Measurements from ENCODE around the gene MRPS10.
A peak's percentile ranks its signal among the peaks of the same experiment; 100 is the strongest.

MRPS10 gene

DNA sequence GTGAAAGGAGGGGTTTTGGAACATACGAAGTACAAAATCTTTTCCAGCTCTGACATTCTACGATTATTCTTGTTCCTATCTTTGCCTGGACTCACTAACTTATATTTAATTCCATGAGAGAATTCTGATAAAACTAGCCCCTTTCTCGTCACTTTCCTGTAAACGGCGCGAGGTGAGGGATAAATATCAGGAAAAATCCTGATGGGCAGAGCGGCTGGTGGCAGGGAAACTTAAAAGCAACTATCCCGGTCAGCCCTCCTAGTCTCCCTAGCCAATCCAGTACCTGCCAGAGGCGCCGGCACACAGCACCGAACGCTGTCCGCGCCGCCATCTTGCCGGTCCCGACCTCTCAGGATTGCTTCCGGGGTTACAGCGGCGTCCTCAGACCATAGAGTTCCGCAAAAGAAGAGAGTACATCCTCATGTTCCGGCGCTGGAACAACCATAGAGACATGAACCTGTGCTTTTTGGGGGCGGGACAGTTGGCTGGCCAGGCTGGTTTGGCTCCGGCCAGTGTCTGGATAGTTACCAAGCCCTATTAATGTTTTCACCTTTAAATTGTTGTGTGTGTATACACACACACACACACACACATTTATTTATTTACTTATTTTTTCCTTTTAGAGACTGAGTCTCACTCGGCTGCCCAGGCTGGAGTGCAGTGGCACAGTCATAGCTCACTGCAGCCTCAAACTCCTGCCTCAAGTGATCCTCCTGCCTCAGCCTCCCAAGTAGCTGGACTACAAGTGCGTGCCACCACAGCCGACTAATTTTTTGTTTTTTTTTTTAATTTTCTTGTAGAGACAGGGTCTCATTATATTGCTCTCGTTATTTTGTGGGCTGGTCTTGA is at the start of gene MRPS10:
MRPS10 (minus strand) TSS at position 343 of the 849 bp plus-strand sequence; CDS start at position 331, 12 bp downstream.
- H3K27ac Mint-ChIP-seq, result peak within 1 kb of the TSS; percentile 97 to 99
- DNase-seq (peak; percentile 85 to 92), ATAC-seq (peak; percentile 100)
- H3K27me3 Mint-ChIP-seq, result no peaks in the 10 kb centered on the region
- peak within 1 kb of the TSS; percentile 88 to 99 for H3K4me3 Mint-ChIP-seq
- H3K4me1 Mint-ChIP-seq, result peaks cover 33% of the 10 kb centered on the region
- no peaks in the 10 kb centered on the region for H3K9me3 Mint-ChIP-seq

DNA sequence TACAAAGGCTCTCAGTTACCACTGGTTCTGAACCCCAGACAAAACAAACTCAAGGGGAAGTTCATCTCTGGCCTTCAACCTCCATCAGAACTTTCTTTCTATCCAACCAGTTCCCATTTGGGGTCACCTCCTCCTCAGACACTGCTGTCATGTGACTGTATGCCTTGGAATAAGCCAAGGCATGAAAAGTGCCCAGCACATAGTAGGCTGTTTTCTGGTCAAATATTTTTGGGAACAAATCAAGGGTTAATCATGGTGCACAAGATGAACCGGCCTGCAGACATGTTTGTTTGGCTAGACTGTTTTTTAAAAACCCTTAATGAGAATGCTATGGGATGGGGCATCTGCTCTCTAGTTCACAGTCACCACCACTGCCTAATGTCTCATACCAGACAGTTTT is 48.9 kb upstream of the MRPS10 start:
- Mint-ChIP-seq H3K4me1 (peaks cover 42% of the 10 kb centered on the region), H3K4me3 (no peak overlapping the region), H3K27ac (no peak overlapping the region), H3K9me3 (no peaks in the 10 kb centered on the region), H3K27me3 (no peaks in the 10 kb centered on the region)
- no peak for DNase-seq
- no peak for ATAC-seq

DNA sequence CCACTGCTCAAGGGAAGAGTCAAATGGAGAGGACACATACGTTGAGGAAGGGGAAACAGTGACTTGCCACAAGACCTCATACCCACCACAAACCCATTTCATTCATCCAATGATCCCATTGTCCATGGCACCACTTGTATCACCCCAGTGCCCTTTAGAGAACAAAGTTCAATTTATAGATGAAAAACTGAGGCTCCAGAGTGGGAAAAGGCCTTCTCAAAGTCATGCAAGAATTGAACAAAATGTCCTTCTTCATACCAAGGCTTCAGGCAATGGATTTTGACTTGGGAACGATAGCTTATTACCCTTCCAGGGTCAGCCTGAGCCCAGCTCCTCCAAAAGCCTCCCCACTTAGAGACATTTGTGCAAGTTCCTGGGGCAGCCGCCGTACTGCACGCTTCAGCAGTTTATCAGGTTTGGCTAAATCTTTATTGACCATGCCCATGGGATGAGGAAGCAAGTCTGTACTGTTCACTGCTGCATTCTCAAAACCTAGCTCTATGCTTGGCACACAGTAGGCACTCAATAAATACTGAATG is 47.3 kb upstream of the MRPS10 start:
- H3K4me3 Mint-ChIP-seq, result no peak overlapping the region
- H3K9me3 Mint-ChIP-seq, result no peaks in the 10 kb centered on the region
- H3K27me3 Mint-ChIP-seq, result no peaks in the 10 kb centered on the region
- H3K27ac Mint-ChIP-seq, result no peak overlapping the region
- DNase-seq (no peak), ATAC-seq (no peak)
- peaks cover 46% of the 10 kb centered on the region for H3K4me1 Mint-ChIP-seq

GRCh38 chr6:42264162-42264851 is 46.6 kb upstream of the MRPS10 start:
- DNase-seq, result no peak
- no peaks in the 10 kb centered on the region for H3K27me3 Mint-ChIP-seq
- no peak for ATAC-seq
- no peak overlapping the region for H3K27ac Mint-ChIP-seq
- H3K4me3 Mint-ChIP-seq, result no peak overlapping the region
- H3K9me3 Mint-ChIP-seq, result no peaks in the 10 kb centered on the region
- peaks cover 40% of the 10 kb centered on the region for H3K4me1 Mint-ChIP-seq

DNA sequence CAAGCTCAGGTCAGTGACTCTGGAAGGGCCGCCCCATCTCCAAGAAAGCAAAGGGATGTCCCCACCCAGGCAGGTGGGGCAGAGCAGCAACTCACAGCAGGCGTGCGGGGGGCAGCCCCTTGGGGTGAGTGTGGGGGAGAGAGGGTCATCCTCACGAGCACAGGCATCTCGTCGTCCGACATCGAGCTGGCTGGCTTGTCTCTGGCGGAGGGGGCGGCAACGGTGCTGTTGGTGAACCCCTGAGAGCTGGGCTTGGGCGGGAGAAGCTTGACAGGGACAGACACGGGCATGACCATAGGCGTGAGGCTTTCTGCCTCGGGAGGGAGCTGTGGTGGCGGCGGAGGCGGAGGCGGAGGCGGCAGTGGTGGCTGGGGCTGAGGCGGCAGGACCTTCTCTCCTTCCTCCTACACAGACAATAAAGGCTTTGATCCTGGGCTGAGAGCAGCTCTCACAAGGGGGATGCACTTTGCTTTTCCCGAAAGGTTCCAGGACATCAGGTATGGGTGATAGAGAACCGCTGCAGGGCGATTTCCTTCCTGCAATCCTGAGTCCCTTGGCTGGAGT is 45.6 kb upstream of the MRPS10 start:
- ATAC-seq (no peak), DNase-seq (no peak)
- no peaks in the 10 kb centered on the region for H3K27me3 Mint-ChIP-seq
- peaks cover 32% of the 10 kb centered on the region for H3K4me1 Mint-ChIP-seq
- no peak overlapping the region for H3K27ac Mint-ChIP-seq
- H3K9me3 Mint-ChIP-seq, result no peaks in the 10 kb centered on the region
- H3K4me3 Mint-ChIP-seq, result no peak overlapping the region

GRCh38 chr6:42260972-42261371 is 43.3 kb upstream of the MRPS10 start:
- Mint-ChIP-seq H3K27ac (peak overlapping the region in 1 of 2 donors; percentile 54), H3K27me3 (no peaks in the 10 kb centered on the region), H3K4me3 (no peak overlapping the region), H3K4me1 (peaks cover 26% of the 10 kb centered on the region), H3K9me3 (no peaks in the 10 kb centered on the region)
- peak; percentile 82 for ATAC-seq
- peak; percentile 36 to 47 for DNase-seq

GRCh38 chr6:42260396-42260888 is 42.8 kb upstream of the MRPS10 start:
- peaks cover 26% of the 10 kb centered on the region for H3K4me1 Mint-ChIP-seq
- no peaks in the 10 kb centered on the region for H3K27me3 Mint-ChIP-seq
- H3K9me3 Mint-ChIP-seq, result no peaks in the 10 kb centered on the region
- DNase-seq (no peak), ATAC-seq (peak; percentile 55)
- no peak overlapping the region for H3K27ac Mint-ChIP-seq
- no peak overlapping the region for H3K4me3 Mint-ChIP-seq

GRCh38 chr6:42259841-42260395 is 42.3 kb upstream of the MRPS10 start:
- no peak overlapping the region for H3K27ac Mint-ChIP-seq
- H3K27me3 Mint-ChIP-seq, result no peaks in the 10 kb centered on the region
- DNase-seq (no peak), ATAC-seq (no peak)
- no peak overlapping the region for H3K4me3 Mint-ChIP-seq
- peaks cover 26% of the 10 kb centered on the region for H3K4me1 Mint-ChIP-seq
- no peaks in the 10 kb centered on the region for H3K9me3 Mint-ChIP-seq

- ATAC-seq, result peak; percentile 59
- Mint-ChIP-seq H3K4me1 (peaks cover 26% of the 10 kb centered on the region), H3K27me3 (no peaks in the 10 kb centered on the region), H3K9me3 (no peaks in the 10 kb centered on the region), H3K4me3 (no peak overlapping the region), H3K27ac (no peak overlapping the region)
- DNase-seq, result no peak
Measured at GRCh38 chr6:42259286-42259685, 41.6 kb upstream of the MRPS10 start.

DNA sequence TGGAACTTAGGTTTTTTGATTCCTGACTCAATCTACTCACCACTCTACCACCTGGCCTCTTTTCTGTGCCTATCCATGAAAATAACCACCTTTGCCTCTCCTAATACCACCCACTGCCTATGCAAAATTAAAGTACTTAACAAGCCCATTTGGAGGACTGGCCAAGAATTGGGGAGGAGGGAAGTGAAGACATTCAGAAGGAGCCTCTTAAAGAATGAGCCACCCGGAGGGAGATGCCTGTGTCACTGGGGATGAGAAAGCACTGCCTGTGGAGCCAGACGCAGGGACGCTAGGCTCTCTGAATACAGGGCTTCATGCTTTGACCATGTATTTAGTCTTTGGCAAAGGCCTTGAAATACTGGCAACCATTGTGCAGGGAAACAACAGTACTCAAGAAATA is 40.0 kb upstream of the MRPS10 start:
- Mint-ChIP-seq H3K4me3 (no peak overlapping the region), H3K27ac (no peak overlapping the region), H3K9me3 (no peaks in the 10 kb centered on the region), H3K4me1 (peaks cover 21% of the 10 kb centered on the region), H3K27me3 (no peaks in the 10 kb centered on the region)
- ATAC-seq (no peak), DNase-seq (no peak)

GRCh38 chr6:42257063-42257462 is 39.4 kb upstream of the MRPS10 start:
- Mint-ChIP-seq H3K27me3 (no peaks in the 10 kb centered on the region), H3K4me1 (peaks cover 24% of the 10 kb centered on the region), H3K9me3 (no peaks in the 10 kb centered on the region), H3K27ac (no peak overlapping the region), H3K4me3 (no peak overlapping the region)
- no peak for ATAC-seq
- DNase-seq, result no peak

GRCh38 chr6:42255050-42255449 is 37.4 kb upstream of the MRPS10 start:
- H3K27ac Mint-ChIP-seq, result no peak overlapping the region
- H3K4me1 Mint-ChIP-seq, result peaks cover 12% of the 10 kb centered on the region

GRCh38 chr6:42254505-42254904 is 36.8 kb upstream of the MRPS10 start:
- H3K27ac Mint-ChIP-seq, result no peak overlapping the region
- H3K4me1 Mint-ChIP-seq, result peaks cover 12% of the 10 kb centered on the region

More at GRCh38 chr6:42255050-42255449, 37.4 kb upstream of the MRPS10 start:
- DNase-seq, result no peak
- no peaks in the 10 kb centered on the region for H3K9me3 Mint-ChIP-seq
- no peaks in the 10 kb centered on the region for H3K27me3 Mint-ChIP-seq
- no peak overlapping the region for H3K4me3 Mint-ChIP-seq
- no peak for ATAC-seq

DNA sequence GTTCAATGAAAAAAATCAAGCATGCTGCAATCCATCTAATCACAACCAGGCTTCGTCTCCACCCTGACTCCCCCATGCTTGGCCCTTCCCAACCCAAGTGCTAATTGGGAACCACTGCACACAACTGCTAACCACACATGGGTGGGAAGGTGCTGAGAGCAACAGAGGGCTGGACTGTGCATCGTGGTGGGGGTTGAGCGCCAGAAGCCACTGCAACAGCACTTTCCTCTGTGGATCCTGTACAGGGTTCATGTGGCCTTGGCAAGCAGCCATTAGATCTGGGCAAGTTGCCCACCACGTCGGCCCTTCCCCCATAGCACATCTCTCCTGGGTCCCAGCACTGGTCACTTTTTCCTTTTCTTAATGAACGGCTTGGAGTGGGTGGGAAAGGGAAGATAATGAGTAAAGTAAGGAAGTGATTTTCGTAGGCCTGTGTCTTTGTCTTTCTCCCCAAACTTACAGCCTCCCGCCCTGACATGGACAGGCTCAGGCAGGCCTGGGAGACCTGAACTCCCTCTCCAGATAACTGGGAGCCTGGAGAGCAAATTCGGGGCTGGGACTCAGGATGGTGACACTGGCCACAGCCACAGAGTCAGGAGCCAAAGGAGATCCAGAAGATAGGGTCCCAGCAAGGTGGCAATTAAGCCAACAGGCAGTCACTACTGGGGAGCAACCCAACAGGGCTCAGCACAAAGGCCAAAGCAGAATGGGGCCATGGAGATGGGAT is 34.4 kb upstream of the MRPS10 start:
- DNase-seq, result no peak
- Mint-ChIP-seq H3K27ac (peak overlapping the region in 1 of 2 donors; percentile 23), H3K27me3 (no peaks in the 10 kb centered on the region), H3K4me1 (peaks cover 12% of the 10 kb centered on the region), H3K4me3 (no peak overlapping the region), H3K9me3 (no peaks in the 10 kb centered on the region)
- no peak for ATAC-seq

More at GRCh38 chr6:42254505-42254904, 36.8 kb upstream of the MRPS10 start:
- DNase-seq (no peak), ATAC-seq (no peak)
- H3K27me3 Mint-ChIP-seq, result no peaks in the 10 kb centered on the region
- no peaks in the 10 kb centered on the region for H3K9me3 Mint-ChIP-seq
- no peak overlapping the region for H3K4me3 Mint-ChIP-seq

DNA sequence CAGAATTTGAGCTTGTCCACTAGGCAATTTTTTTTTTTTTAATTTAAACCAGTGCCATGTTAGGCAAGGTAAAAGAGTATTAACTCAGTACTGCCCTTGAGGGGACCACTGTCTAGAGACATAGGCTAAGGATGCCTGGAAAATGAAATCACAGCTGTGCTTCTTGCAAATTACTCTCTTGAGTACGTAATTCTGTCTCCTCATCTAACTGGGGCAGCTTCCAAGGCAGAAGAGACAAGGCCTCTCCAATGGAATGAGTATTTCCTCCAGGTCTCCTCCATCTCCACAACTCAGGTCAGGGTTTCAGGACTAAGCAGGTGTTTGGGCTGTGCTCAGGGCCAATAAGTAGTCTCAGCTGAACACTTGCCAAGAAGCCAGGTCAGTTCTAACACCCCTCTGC is 33.8 kb upstream of the MRPS10 start:
- DNase-seq (no peak), ATAC-seq (no peak)
- no peak overlapping the region for H3K4me3 Mint-ChIP-seq
- H3K27ac Mint-ChIP-seq, result no peak overlapping the region
- no peaks in the 10 kb centered on the region for H3K27me3 Mint-ChIP-seq
- H3K4me1 Mint-ChIP-seq, result peaks cover 12% of the 10 kb centered on the region
- H3K9me3 Mint-ChIP-seq, result no peaks in the 10 kb centered on the region
